ENCODE data around the gene LTN1. TPM values are rescaled to one million over a fixed set of nuclear protein-coding genes. Genes with fewer than 3 reads are reported as not detected.

The LTN1 gene
- total RNA-seq, 1 donor from 2014 or later: 22.0 TPM

- Histone ChIP-seq H3K27ac (no peak overlapping the region), H3K4me1 (no peaks in the 10 kb centered on the region), H3K27me3 (ENCODE audit: low read depth) (no peaks in the 10 kb centered on the region), H3K4me3 (no peak overlapping the region), H3K9me3 (no peaks in the 10 kb centered on the region), H3K36me3 (peaks cover 85% of the 10 kb centered on the region)
- TF ChIP-seq CTCF (IDR thresholded peaks at IDR 0.05): no peak
- no peak for ATAC-seq
- intact Hi-C loops (cut with DNase I): no loop called here
- no peak for DNase-seq
Measured at GRCh38 chr21:28959367-28960099, 33.1 kb downstream of the LTN1 start.

- DNase-seq (no peak), ATAC-seq (no peak)
- no peak for TF ChIP-seq CTCF (IDR thresholded peaks at IDR 0.05)
- intact Hi-C loops (cut with DNase I): no loop called here
- H3K9me3 ChIP-seq: no peaks in the 10 kb centered on the region
- H3K4me1 ChIP-seq: no peaks in the 10 kb centered on the region
- H3K4me3 ChIP-seq: no peak overlapping the region
- peaks cover 100% of the 10 kb centered on the region for H3K36me3 ChIP-seq
- H3K27ac ChIP-seq: no peak overlapping the region
- H3K27me3 ChIP-seq (ENCODE audit: low read depth): no peaks in the 10 kb centered on the region
Measured at GRCh38 chr21:28953247-28953646, 39.4 kb downstream of the LTN1 start.

- Histone ChIP-seq H3K27me3 (ENCODE audit: low read depth) (no peaks in the 10 kb centered on the region), H3K4me3 (no peak overlapping the region), H3K9me3 (no peaks in the 10 kb centered on the region), H3K4me1 (no peaks in the 10 kb centered on the region), H3K36me3 (peaks cover 95% of the 10 kb centered on the region), H3K27ac (no peak overlapping the region)
- intact Hi-C loops (cut with DNase I): no loop called here
- no peak for TF ChIP-seq CTCF (IDR thresholded peaks at IDR 0.05)
- ATAC-seq (no peak), DNase-seq (no peak)
Measured at GRCh38 chr21:28952686-28953085, 40.0 kb downstream of the LTN1 start.

GRCh38 chr21:28949318-28949717 is 43.4 kb downstream of the LTN1 start:
- H3K36me3 ChIP-seq: peaks cover 94% of the 10 kb centered on the region
- no peaks in the 10 kb centered on the region for H3K4me1 ChIP-seq
- no peak overlapping the region for H3K27ac ChIP-seq
- TF ChIP-seq CTCF (IDR thresholded peaks at IDR 0.05): no peak
- no peak overlapping the region for H3K4me3 ChIP-seq
- H3K27me3 ChIP-seq (ENCODE audit: low read depth): no peaks in the 10 kb centered on the region
- DNase-seq: no peak
- H3K9me3 ChIP-seq: no peaks in the 10 kb centered on the region
- no peak for ATAC-seq
- intact Hi-C loops (cut with DNase I): no loop called here

- ATAC-seq: no peak
- H3K27ac ChIP-seq: no peak overlapping the region
- H3K4me3 ChIP-seq: no peak overlapping the region
- H3K27me3 ChIP-seq (ENCODE audit: low read depth): no peaks in the 10 kb centered on the region
- no peaks in the 10 kb centered on the region for H3K4me1 ChIP-seq
- DNase-seq: no peak
- no peak for TF ChIP-seq CTCF (IDR thresholded peaks at IDR 0.05)
- no peaks in the 10 kb centered on the region for H3K9me3 ChIP-seq
- intact Hi-C loops (cut with DNase I): no loop called here
- peaks cover 86% of the 10 kb centered on the region for H3K36me3 ChIP-seq
Measured at GRCh38 chr21:28944296-28944695, 48.4 kb downstream of the LTN1 start.
